H54 (cell line): ENCODE data around the gene SAMD10.

Experiments used
- DNase-seq: peaks from one replicate; pipeline ENCODE4 v3.0.0; 2011; ENCODE audit warnings: low spot score, mixed read lengths; ENCODE audit not compliant: insufficient read length
- FAIRE-seq: peaks from 3 replicates; lab custom pipeline; 2011; peaks lifted over from hg19 to GRCh38; lab: Jason Lieb, UNC
- POLR2A ChIP-seq: IDR thresholded peaks from 2 replicates; pipeline ENCODE4 v1.6.1; 2011; ENCODE audit warnings: low read depth, mild to moderate bottlenecking, low read length

SAMD10 gene

GRCh38 chr20:63959699-63960075 lies 19.8 kb downstream of the SAMD10 start:
- no peak for FAIRE-seq
- no peak for DNase-seq
- TF ChIP-seq POLR2A, result no peak

- FAIRE-seq (no peak), DNase-seq (no peak)
- no peak for TF ChIP-seq POLR2A
Observed at GRCh38 chr20:63958964-63959698, 20.3 kb downstream of the SAMD10 start.

GRCh38 chr20:63958471-63958870 lies 21.0 kb downstream of the SAMD10 start:
- FAIRE-seq, result no peak
- no peak for DNase-seq
- TF ChIP-seq POLR2A, result no peak

- DNase-seq (no peak), FAIRE-seq (no peak)
- TF ChIP-seq POLR2A, result no peak
Observed at GRCh38 chr20:63957690-63958441, 21.6 kb downstream of the SAMD10 start.

DNA sequence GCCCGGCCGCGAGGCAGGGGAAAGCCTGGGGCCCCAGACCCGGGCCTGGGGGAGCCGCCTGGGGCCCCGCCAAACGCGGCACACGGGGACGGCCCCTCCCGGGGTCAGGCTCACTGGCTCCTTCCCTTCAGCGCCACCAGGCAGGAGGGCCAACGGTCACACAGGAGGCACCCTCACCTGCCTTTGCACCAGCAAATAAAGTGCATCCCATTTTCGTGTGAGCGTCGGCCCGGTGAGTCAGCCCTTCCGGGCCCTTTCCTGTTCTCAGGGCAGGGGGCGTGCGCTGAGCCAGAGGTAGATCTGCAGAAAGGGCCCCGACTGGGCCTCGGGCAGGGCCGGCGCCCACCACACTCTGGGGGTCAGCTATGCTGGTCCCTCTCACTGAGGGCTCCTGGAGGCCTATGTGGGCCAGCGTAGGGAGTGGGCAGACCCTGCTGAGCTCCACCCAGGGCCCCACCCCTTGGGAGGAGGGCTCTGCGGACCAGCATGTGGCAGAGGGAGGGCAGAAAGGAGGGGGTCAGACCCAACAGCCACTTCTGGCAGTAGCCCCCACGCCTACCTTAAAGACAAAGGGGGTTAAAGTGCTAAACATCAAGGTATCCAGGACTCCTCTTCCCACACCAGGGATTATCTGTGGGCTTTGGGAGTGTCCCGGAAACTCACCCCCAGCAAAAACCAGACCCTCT lies 22.3 kb downstream of the SAMD10 start:
- DNase-seq (peak; percentile 87), FAIRE-seq (no peak)
- no peak for TF ChIP-seq POLR2A

- TF ChIP-seq POLR2A, result no peak
- FAIRE-seq (no peak), DNase-seq (no peak)
Observed at GRCh38 chr20:63956664-63957003, 22.8 kb downstream of the SAMD10 start.

DNA sequence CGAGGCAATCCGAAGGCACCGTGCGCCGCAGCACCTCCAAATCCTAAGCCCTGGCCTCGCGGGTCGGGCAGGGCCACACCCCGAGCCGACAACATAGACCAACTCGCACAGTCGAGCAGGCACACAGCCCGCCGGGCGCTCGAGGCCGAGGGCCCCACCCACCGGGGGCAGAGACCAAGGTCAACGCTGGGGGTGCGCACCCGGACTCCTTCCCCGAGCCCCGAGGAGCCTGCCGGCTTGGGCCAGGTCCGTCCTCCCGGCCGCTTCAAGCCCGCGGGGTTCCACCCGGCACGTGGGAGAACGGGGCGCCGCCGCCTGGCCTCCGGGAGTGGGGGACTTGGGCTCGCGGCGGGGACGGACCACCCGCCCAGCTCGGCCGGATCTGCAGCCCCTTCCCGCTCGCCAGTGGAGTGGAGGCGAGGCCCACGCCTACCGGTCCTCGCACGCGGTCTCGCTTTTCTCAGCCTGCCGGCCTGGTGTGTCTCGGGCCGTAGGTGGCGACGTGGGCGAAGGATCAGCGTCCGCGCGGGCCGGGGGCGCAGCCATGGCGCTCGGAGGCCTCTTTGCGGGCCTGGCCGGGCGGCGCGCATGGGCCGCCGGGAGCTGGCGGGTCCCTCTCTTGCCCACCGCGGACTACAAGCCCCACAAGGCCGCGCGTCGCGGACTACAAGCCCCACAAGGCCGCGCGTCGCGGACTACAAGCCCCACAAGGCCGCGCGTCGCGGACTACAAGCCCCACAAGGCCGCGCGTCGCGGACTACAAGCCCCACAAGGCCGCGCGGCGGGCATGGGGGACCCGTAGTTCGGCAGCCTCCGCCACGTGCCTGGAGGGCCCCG lies 23.4 kb downstream of the SAMD10 start, which contains the start of gene UCKL1:
TSS of gene UCKL1 (minus strand) at position 590 of the 837 bp plus-strand sequence. CDS start at position 546, 44 bp downstream.
- FAIRE-seq, result no peak
- peak; percentile 92 for TF ChIP-seq POLR2A
- peak; percentile 85 for DNase-seq

GRCh38 chr20:63955281-63955826 lies 24.1 kb downstream of the SAMD10 start:
- DNase-seq (peak; percentile 61), FAIRE-seq (no peak)

DNA sequence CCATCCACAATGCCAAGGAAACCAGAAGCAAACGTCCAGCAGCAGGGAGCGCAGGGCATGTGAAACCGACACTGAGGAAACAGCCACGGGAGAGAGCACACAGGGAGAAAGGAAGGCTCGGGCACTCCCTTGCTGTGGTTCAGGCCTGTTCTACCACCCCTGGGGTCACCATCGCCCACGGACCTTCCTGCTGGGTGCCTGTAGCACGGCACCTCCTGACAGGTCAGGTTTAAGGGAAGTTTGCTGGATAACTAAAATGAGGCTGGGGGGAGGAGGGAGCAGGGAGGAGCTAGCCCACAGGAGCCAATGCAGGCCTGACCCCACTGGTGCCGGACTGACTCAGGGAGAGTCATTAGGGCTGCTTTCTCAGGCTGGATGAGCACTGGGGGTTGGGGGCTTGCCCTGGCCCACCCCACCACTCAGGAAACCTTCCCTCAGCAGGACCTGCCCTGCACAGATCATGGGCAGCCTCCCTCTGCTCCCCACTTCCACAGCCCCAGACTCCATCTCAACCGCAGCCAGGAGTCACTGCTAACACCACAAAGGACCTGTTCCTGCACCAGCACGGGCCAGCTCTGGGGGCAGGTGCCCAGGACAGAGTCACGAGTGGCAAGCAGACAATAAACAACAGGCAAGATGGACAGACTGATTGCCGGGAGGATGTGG lies 25.5 kb downstream of the SAMD10 start:
- FAIRE-seq (no peak), DNase-seq (no peak)
- TF ChIP-seq POLR2A, result no peak

More at GRCh38 chr20:63955281-63955826, 24.1 kb downstream of the SAMD10 start:
- TF ChIP-seq POLR2A, result peak; percentile 15; the same call in 1 of the 2 replicates

DNA sequence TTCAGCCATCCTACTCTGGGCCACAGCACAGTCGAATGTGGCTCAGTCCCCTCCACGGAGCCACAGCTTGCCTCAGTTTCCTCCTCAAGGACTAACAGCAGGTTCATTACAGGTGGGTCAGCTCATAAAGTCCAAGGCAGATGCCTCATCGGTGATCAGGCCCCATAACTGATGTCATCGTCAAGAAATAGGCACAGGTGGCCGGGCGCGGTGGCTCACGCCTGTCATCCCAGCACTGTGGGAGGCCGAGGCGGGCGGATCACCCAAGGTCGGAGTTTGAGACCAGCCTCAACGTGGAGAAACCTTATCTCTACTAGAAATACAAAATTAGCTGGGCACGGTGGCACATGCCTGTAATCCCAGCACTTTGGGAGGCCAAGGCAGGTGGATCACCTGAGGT lies 26.7 kb downstream of the SAMD10 start:
- FAIRE-seq, result no peak
- no peak for TF ChIP-seq POLR2A
- DNase-seq, result no peak

DNA sequence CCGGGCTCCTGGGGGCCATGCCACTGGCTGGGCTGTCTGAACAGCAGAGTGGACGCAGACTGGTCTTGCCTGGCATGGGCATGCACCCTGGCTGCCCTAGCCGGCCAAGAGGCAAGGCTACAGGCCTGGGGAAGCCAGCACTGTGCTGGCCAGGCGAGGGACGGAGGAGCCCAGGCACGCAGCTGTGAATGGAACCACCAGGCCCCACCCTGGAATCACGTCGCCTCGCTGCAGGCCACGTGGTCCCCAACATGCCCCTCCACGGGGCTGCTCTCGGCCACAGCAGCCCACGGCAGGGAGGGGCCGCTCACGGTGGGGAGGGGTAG lies 27.3 kb downstream of the SAMD10 start:
- FAIRE-seq, result no peak
- DNase-seq, result no peak
- TF ChIP-seq POLR2A, result no peak

DNA sequence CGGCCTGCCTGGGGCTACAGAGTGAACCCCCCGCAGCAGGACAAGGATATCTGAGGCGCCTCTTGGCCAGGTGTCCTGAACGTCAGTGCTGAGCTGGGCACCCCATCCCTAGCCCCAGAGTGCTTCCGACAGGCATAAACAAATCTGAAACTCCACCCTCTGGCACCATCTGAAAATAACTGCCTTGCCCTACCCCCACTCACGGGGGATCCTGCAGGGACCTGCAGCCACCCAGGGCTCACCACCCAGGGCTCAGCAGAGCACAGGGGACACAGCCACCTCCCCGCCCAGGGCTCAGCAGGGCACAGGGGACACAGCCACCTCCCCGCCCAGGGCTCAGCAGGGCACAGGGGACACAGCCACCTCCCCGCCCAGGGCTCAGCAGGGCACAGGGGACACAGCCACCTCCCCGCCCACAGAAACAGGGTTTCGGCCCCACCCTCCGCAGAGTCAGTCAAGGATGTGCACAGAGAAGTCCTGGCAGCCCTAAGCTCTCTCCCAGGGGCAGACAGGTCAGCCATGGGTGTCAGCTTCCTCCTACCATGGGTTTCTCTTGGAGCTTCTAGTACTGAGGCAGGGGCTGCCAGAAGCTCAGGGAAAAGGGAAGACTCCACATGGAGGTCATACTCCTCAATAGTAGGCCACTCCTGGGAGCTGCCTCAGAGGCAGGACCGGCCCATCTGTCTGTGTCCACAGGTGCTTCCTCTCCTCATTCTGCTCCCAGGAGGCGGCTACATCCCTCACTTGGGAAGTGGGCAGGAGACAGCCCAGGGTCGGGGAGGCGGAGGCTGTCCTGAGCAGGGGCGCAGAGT lies 27.8 kb downstream of the SAMD10 start:
- no peak for TF ChIP-seq POLR2A
- FAIRE-seq (no peak), DNase-seq (no peak)
